Activated T-cell treated with anti-CD3 and anti-CD28 coated beads, Interleukin-2, amount 50 U/mL, for 4 hours (primary cell): ENCODE data around the gene CDH4. TPM values are rescaled to one million over a fixed set of nuclear protein-coding genes. Genes with fewer than 3 reads are reported as not detected.

Experiments used
- ATAC-seq, 2 donors: fragments of 200-7000 bp; cut with Tn5 transposase; one replicate each; pipeline ENCODE4 v1.10.0; 2021
- DNase-seq: peaks from one replicate; pipeline ENCODE4 v3.0.0-alpha.2; 2020
- H3K27me3 Mint-ChIP-seq: one replicate; pipeline ENCODE4 v1.8.0; 2021; ENCODE audit warnings: low read depth, mixed read lengths
- H3K36me3 Mint-ChIP-seq: one replicate; pipeline ENCODE4 v1.8.0; 2022; ENCODE audit warnings: mixed read lengths; ENCODE audit not compliant: insufficient read depth
- H3K4me1 Mint-ChIP-seq: one replicate; pipeline ENCODE4 v1.8.0; 2021; ENCODE audit warnings: low read depth, mixed read lengths
- H3K4me3 Mint-ChIP-seq: one replicate; pipeline ENCODE4 v1.8.0; 2021; ENCODE audit warnings: mild to moderate bottlenecking, moderate library complexity, mixed read lengths
- H3K9me3 Mint-ChIP-seq: one replicate; pipeline ENCODE4 v1.8.0; 2021; ENCODE audit warnings: mixed read lengths
- total RNA-seq, 3 donors: library from RNA; stranded (reverse); gene quantifications; one replicate each; pipeline ENCODE4 v1.2.1, GENCODE V29; 2021

CDH4 gene
- total RNA-seq, 3 donors from 2014 or later = 0.10 TPM; not detected in 2

GRCh38 chr20:61953037-61954021, 701.3 kb downstream of the CDH4 start:
- Mint-ChIP-seq H3K36me3 (no peaks in the 10 kb centered on the region), H3K4me3 (no peak overlapping the region), H3K4me1 (peaks cover 1% of the 10 kb centered on the region), H3K9me3 (no peaks in the 10 kb centered on the region), H3K27me3 (peaks cover 25% of the 10 kb centered on the region)
- no peak for ATAC-seq
- no peak for DNase-seq

- Mint-ChIP-seq H3K4me1 (peaks cover 3% of the 10 kb centered on the region), H3K4me3 (no peak overlapping the region), H3K9me3 (no peaks in the 10 kb centered on the region), H3K36me3 (no peaks in the 10 kb centered on the region), H3K27me3 (peaks cover 25% of the 10 kb centered on the region)
- ATAC-seq (no peak), DNase-seq (no peak)
Observed at GRCh38 chr20:61954276-61955021, 702.4 kb downstream of the CDH4 start.

GRCh38 chr20:61955668-61956395, 703.8 kb downstream of the CDH4 start:
- Mint-ChIP-seq H3K36me3 (no peaks in the 10 kb centered on the region), H3K9me3 (no peaks in the 10 kb centered on the region), H3K4me3 (no peak overlapping the region), H3K27me3 (peaks cover 23% of the 10 kb centered on the region), H3K4me1 (peaks cover 3% of the 10 kb centered on the region)
- no peak for ATAC-seq
- no peak for DNase-seq

GRCh38 chr20:61956396-61957342, 704.6 kb downstream of the CDH4 start:
- no peaks in the 10 kb centered on the region for H3K36me3 Mint-ChIP-seq
- ATAC-seq = no peak

DNA sequence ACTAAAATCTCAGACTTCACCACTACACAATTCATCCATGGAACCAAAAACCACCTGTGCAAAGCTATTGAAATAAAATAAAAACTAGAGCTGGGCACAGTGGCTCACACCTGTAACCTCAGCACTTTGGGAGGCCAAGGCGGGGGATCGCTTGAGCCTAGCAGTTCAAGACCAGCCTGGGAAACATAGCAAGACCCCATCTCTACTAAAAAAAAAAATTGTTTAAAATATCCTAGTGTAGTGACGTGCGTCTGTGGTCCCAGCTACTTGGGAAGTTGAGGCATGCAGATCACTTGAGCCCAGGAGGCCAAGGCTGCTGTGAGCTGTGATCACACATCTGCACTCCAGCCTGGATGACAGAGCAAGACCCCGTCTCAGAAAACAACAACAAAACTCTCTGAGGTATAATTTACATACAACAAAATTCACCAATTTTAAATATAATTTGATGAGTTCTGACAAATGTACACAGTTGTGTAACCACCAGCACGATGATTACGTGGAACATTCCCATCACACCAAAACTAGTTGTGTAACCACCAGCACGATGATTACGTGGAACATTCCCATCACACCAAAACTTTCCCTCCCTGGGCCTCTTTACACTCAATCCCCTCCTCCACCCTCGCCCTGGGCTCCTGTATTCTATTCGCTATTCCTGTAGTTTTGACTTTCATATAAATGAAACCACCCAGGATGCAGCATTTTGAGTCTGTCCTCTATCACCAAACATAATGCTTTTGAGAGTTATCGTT, 706.1 kb downstream of the CDH4 start:
- Mint-ChIP-seq H3K4me1 (peaks cover 3% of the 10 kb centered on the region), H3K9me3 (no peaks in the 10 kb centered on the region), H3K27me3 (peaks cover 20% of the 10 kb centered on the region), H3K36me3 (no peaks in the 10 kb centered on the region), H3K4me3 (no peak overlapping the region)
- ATAC-seq = no peak
- DNase-seq = no peak

More at GRCh38 chr20:61956396-61957342, 704.6 kb downstream of the CDH4 start:
- no peaks in the 10 kb centered on the region for H3K9me3 Mint-ChIP-seq
- peaks cover 23% of the 10 kb centered on the region for H3K27me3 Mint-ChIP-seq
- no peak overlapping the region for H3K4me3 Mint-ChIP-seq
- H3K4me1 Mint-ChIP-seq = peaks cover 3% of the 10 kb centered on the region
- no peak for DNase-seq

DNA sequence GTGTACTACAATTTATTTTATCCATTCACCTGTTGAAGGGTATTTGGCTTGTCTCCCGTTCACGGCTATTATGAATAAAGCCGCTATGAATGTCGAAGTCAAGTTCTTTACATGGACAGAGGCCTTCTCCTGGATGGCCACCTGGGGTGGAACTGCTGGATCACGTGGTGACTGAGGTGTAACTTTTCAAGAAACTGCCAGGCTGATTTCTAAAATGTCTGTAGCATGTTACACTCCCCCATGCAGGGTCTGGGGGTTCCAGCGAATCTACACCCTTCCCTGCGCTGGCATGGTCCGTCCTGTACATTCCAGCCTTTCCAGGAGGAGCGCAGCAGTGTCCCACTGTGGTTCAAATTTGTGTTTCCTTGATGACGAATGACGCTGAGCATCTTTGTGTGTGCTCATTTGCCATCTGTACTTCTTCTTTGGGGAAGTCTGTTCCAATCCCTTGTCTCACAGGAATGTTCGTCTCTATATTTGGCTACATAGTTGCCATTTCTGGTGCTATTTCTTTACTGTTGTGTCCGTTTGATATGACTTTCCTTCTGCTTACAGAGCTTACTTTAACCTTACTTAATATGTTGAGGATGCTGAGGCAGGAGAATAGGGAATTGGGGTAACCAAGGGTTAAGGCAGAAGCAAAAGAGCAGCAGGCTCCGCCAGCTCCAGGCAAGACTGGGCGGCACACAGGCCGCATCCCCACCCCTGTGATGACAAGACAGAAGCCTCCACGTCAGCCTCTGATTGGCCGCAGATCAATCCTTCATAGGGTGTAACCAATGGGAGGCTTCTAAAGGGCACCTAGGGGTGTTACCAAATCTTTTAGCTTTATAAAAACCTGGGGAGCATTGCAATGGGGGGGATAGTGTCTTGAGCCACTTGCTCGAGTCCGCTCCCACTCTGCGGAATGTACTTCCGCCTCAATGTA, 707.0 kb downstream of the CDH4 start:
- no peaks in the 10 kb centered on the region for H3K36me3 Mint-ChIP-seq
- DNase-seq (no peak), ATAC-seq (no peak)
- no peak overlapping the region for H3K4me3 Mint-ChIP-seq
- peaks cover 3% of the 10 kb centered on the region for H3K4me1 Mint-ChIP-seq
- peaks cover 20% of the 10 kb centered on the region for H3K27me3 Mint-ChIP-seq
- H3K9me3 Mint-ChIP-seq = no peaks in the 10 kb centered on the region

DNA sequence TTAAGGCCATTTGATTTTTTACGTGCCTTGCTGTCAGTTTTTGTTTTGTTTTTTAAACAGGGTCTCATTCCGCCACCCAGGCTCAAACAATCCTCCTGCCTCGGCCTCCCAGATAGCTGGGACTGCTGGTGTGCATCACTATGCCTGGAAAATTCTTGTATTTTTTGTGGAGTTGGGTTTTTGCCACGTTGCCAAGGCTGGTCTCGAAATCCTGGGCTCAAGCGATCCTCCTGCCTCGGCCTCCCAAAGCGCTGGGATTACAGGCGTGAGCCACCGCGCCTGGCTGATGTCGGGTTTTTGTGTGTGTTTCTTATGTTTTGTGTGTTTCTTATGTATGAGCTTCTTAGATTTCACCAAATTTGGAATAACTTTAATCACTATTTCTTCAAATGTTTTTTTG, 708.8 kb downstream of the CDH4 start:
- H3K4me1 Mint-ChIP-seq = peaks cover 3% of the 10 kb centered on the region
- no peaks in the 10 kb centered on the region for H3K9me3 Mint-ChIP-seq
- H3K27me3 Mint-ChIP-seq = peaks cover 14% of the 10 kb centered on the region
- DNase-seq (no peak), ATAC-seq (no peak)
- H3K36me3 Mint-ChIP-seq = no peaks in the 10 kb centered on the region
- no peak overlapping the region for H3K4me3 Mint-ChIP-seq

GRCh38 chr20:61963149-61963548, 711.1 kb downstream of the CDH4 start:
- H3K27me3 Mint-ChIP-seq = peaks cover 19% of the 10 kb centered on the region
- H3K4me1 Mint-ChIP-seq = peaks cover 3% of the 10 kb centered on the region
- H3K4me3 Mint-ChIP-seq = no peak overlapping the region
- no peaks in the 10 kb centered on the region for H3K36me3 Mint-ChIP-seq
- no peak for DNase-seq
- H3K9me3 Mint-ChIP-seq = no peaks in the 10 kb centered on the region
- no peak for ATAC-seq

- H3K4me3 Mint-ChIP-seq = no peak overlapping the region
- peaks cover 23% of the 10 kb centered on the region for H3K27me3 Mint-ChIP-seq
- H3K9me3 Mint-ChIP-seq = no peaks in the 10 kb centered on the region
- no peaks in the 10 kb centered on the region for H3K36me3 Mint-ChIP-seq
- no peaks in the 10 kb centered on the region for H3K4me1 Mint-ChIP-seq
- DNase-seq (no peak), ATAC-seq (no peak)
Observed at GRCh38 chr20:61963885-61964674, 712.0 kb downstream of the CDH4 start.

GRCh38 chr20:61964675-61965605, 712.9 kb downstream of the CDH4 start:
- ATAC-seq (no peak), DNase-seq (no peak)
- no peaks in the 10 kb centered on the region for H3K9me3 Mint-ChIP-seq
- H3K4me3 Mint-ChIP-seq = no peak overlapping the region
- no peaks in the 10 kb centered on the region for H3K36me3 Mint-ChIP-seq
- H3K4me1 Mint-ChIP-seq = no peaks in the 10 kb centered on the region
- H3K27me3 Mint-ChIP-seq = peaks cover 23% of the 10 kb centered on the region
